ENCODE results near the gene KIF3C. TPM values are rescaled to one million over a fixed set of nuclear protein-coding genes. Genes with fewer than 3 reads are reported as not detected.

Gene KIF3C
- total RNA-seq, 1 donor from 2014 or later: 2.0 TPM

GRCh38 chr2:25989154-25989553 lies 6.9 kb upstream of the KIF3C start:
- intact Hi-C loops (cut with micrococcal nuclease): no loop called here
- no peaks in the 10 kb centered on the region for H3K9me3 ChIP-seq (replicated peaks)
- DNase-seq: no peak

GRCh38 chr2:25988134-25988533 lies 5.8 kb upstream of the KIF3C start:
- intact Hi-C loops (cut with micrococcal nuclease): no loop called here

More at GRCh38 chr2:25989154-25989553, 6.9 kb upstream of the KIF3C start:
- Histone ChIP-seq H3K4me1 (peaks cover 8% of the 10 kb centered on the region), H3K4me3 (no peak overlapping the region), H3K27me3 (ENCODE audit: low read depth) (no peaks in the 10 kb centered on the region), H3K36me3 (no peaks in the 10 kb centered on the region), H3K27ac (replicated peaks) (no peak overlapping the region)
- no peak for TF ChIP-seq CTCF (IDR thresholded peaks at IDR 0.05; ENCODE audit: borderline replicate concordance)

GRCh38 chr2:25983735-25984134 lies 1.4 kb upstream of the KIF3C start:
- Histone ChIP-seq H3K4me3 (no peak overlapping the region), H3K9me3 (replicated peaks) (no peaks in the 10 kb centered on the region), H3K27ac (replicated peaks) (no peak overlapping the region), H3K4me1 (peaks cover 25% of the 10 kb centered on the region), H3K27me3 (ENCODE audit: low read depth) (no peaks in the 10 kb centered on the region), H3K36me3 (no peaks in the 10 kb centered on the region)
- no peak for DNase-seq
- intact Hi-C loops (cut with micrococcal nuclease): no loop called here
- TF ChIP-seq CTCF (IDR thresholded peaks at IDR 0.05; ENCODE audit: borderline replicate concordance): no peak

More at GRCh38 chr2:25988134-25988533, 5.8 kb upstream of the KIF3C start:
- no peak overlapping the region for H3K27ac ChIP-seq (replicated peaks)
- H3K27me3 ChIP-seq (ENCODE audit: low read depth): no peaks in the 10 kb centered on the region
- no peaks in the 10 kb centered on the region for H3K36me3 ChIP-seq
- DNase-seq: no peak
- H3K4me1 ChIP-seq: peaks cover 8% of the 10 kb centered on the region
- H3K9me3 ChIP-seq (replicated peaks): no peaks in the 10 kb centered on the region
- no peak overlapping the region for H3K4me3 ChIP-seq
- TF ChIP-seq CTCF (IDR thresholded peaks at IDR 0.05; ENCODE audit: borderline replicate concordance): no peak

- no peak for DNase-seq
- no peak for TF ChIP-seq CTCF (IDR thresholded peaks at IDR 0.05; ENCODE audit: borderline replicate concordance)
- peak overlapping the region; percentile 78 for H3K4me3 ChIP-seq
- intact Hi-C loops (cut with micrococcal nuclease): no loop called here
- no peaks in the 10 kb centered on the region for H3K36me3 ChIP-seq
- no peaks in the 10 kb centered on the region for H3K27me3 ChIP-seq (ENCODE audit: low read depth)
- peak overlapping the region; percentile 70 for H3K27ac ChIP-seq (replicated peaks)
- peaks cover 25% of the 10 kb centered on the region for H3K4me1 ChIP-seq
- H3K9me3 ChIP-seq (replicated peaks): no peaks in the 10 kb centered on the region
Observed at GRCh38 chr2:25982968-25983280, 627 bp upstream of the KIF3C start.

GRCh38 chr2:25981596-25982272 lies 563 bp downstream of the KIF3C start:
- H3K4me1 ChIP-seq: peaks cover 25% of the 10 kb centered on the region
- no peak for TF ChIP-seq CTCF (IDR thresholded peaks at IDR 0.05; ENCODE audit: borderline replicate concordance)
- DNase-seq: no peak

More at GRCh38 chr2:25981596-25982272, 563 bp downstream of the KIF3C start:
- intact Hi-C loops (cut with micrococcal nuclease): no loop called here
- H3K9me3 ChIP-seq (replicated peaks): no peaks in the 10 kb centered on the region
- H3K27me3 ChIP-seq (ENCODE audit: low read depth): no peaks in the 10 kb centered on the region
- peak overlapping the region; percentile 70 for H3K27ac ChIP-seq (replicated peaks)
- H3K36me3 ChIP-seq: no peaks in the 10 kb centered on the region
- peak overlapping the region; percentile 78 for H3K4me3 ChIP-seq
